Measurements from ENCODE around the gene DCDC1. TPM values are rescaled to one million over a fixed set of nuclear protein-coding genes. Genes with fewer than 3 reads are reported as not detected.

DCDC1 gene, protein sequence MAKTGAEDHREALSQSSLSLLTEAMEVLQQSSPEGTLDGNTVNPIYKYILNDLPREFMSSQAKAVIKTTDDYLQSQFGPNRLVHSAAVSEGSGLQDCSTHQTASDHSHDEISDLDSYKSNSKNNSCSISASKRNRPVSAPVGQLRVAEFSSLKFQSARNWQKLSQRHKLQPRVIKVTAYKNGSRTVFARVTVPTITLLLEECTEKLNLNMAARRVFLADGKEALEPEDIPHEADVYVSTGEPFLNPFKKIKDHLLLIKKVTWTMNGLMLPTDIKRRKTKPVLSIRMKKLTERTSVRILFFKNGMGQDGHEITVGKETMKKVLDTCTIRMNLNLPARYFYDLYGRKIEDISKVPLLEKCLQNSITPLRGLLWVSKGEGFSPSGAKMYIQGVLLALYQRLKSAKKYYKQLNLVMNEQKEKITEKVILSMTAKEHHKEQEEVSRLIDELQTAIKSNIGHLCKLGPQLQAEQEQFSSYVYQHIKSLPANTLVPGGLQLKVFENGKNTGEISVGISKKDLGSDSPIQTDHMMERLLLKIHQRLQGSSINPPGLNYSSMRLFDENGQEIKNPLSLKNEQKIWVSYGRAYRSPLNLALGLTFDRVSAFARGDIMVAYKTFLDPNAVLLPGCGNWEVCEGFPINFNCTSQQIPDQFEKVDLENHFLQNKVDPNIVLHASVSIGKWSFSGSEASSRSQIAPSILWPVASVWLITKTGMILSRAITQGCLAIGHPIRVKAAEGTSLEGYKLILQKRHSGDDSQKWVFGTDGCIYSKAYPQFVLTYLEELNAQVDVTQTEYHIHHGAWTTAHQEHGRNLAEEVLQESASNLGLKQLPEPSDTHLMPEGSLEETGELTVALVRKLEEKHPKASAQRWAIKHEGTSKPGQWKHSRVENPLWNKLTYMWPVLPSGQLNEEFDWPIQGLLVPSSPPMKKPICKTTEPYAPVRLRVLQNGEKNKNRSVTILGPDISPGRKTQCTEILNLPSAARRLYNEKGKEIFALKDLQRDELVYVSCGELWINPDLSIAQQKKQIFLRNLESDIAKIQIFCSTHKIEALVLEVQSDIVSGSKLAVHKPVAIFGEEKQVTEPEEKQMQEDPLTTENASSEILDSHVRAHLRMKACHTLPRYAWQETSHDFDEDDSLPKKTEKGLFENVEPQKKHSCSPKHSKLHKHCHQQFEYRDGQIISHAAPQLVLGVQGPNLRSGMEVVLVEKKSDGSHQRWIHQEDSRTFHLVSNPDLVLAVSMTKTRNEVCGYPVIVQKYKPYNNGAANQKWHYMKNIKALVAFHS (N-terminal part only)
- under 1 TPM in 2 of 10 donors, not detected in 8; 0.09 to 0.18 TPM for total RNA-seq
- under 1 TPM in 1 of 2 donors, not detected in 1; 0.01 TPM for polyA plus RNA-seq
- long read RNA-seq, donor 1: 0 reads
- long read RNA-seq, donor 2: 0 reads
- long read RNA-seq, donor 3: 0 reads

GRCh38 chr11:31369348-31370329, at the start of gene DCDC1, which contains the start of gene DNAJC24:
Gene DCDC1, minus strand, starts transcription at chr11:31369739. Its CDS starts 41,459 bp downstream, at chr11:31328280.
Gene DNAJC24, plus strand, starts transcription at chr11:31369860. Its CDS starts 889 bp downstream, at chr11:31370749.
- intact Hi-C loops (cut with DNase I): loop anchor here in 1 of 10 donors (10.0 kb wide), 1 partner anchor 125 kb away; no protein-coding TSS in a partner anchor
- TF ChIP-seq, protein P1, sequence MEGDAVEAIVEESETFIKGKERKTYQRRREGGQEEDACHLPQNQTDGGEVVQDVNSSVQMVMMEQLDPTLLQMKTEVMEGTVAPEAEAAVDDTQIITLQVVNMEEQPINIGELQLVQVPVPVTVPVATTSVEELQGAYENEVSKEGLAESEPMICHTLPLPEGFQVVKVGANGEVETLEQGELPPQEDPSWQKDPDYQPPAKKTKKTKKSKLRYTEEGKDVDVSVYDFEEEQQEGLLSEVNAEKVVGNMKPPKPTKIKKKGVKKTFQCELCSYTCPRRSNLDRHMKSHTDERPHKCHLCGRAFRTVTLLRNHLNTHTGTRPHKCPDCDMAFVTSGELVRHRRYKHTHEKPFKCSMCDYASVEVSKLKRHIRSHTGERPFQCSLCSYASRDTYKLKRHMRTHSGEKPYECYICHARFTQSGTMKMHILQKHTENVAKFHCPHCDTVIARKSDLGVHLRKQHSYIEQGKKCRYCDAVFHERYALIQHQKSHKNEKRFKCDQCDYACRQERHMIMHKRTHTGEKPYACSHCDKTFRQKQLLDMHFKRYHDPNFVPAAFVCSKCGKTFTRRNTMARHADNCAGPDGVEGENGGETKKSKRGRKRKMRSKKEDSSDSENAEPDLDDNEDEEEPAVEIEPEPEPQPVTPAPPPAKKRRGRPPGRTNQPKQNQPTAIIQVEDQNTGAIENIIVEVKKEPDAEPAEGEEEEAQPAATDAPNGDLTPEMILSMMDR (IDR thresholded peaks at IDR 0.05): no peak
- peak within 1 kb of the TSS; percentile 43 to 84 (median 72) for H3K4me3 ChIP-seq
- H3K27ac ChIP-seq: peak within 1 kb of the TSS in 9 of 10 donors; percentile 31 to 87 (median 71)
- H3K4me1 ChIP-seq: peaks cover 3 to 27% (median 19%) of the 10 kb centered on the region in 9 donors
- peak; percentile 91 for DNase-seq
- 1% methylated on average over 53 of the region's 53 CpGs for whole genome bisulfite sequencing, 2 donors
- H3K36me3 ChIP-seq: peaks cover 0 to 4% (median 0%) of the 10 kb centered on the region in 9 donors
- H3K9me3 ChIP-seq: no peaks in the 10 kb centered on the region
- peaks cover 0 to 11% (median 0%) of the 10 kb centered on the region in 7 donors for H3K27me3 ChIP-seq
- ATAC-seq: peak; percentile 99 to 100 (median 100)

DNA sequence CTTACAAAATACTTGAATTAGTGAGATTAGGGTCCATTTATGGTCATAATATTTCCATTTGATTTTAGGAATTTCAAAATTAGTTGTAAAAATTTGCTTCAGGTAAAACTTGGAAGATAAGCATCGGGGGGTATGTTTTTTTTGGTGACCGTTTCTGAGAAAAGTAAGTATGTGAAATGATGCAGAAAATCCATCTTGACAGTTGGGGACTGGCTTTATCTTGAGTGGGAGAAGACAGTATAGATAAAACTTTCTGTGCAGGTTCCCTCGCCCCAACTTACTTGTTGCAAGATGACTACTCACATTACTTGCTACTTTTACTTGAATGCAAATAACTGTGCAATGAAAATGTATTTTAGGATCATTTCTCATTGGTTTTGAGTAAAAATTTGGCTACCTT, 49.6 kb upstream of the DCDC1 start:
- WGBS, 2 donors: 71 to 80% methylated on average over 3 of the region's 3 CpGs
- Histone ChIP-seq H3K4me1 (no peaks in the 10 kb centered on the region), H3K4me3 (no peak overlapping the region), H3K36me3 (peaks cover 0 to 6% (median 0%) of the 10 kb centered on the region in 9 donors), H3K27me3 (no peaks in the 10 kb centered on the region), H3K27ac (no peak overlapping the region), H3K9me3 (no peaks in the 10 kb centered on the region)
- TF ChIP-seq, protein P1 (IDR thresholded peaks at IDR 0.05): no peak
- ATAC-seq: no peak
- intact Hi-C loops (cut with DNase I): no loop called here
- DNase-seq: no peak

GRCh38 chr11:31417816-31418215, 48.3 kb upstream of the DCDC1 start:
- TF ChIP-seq, protein P1 (IDR thresholded peaks at IDR 0.05): no peak
- ATAC-seq: no peak

More at GRCh38 chr11:31417816-31418215, 48.3 kb upstream of the DCDC1 start:
- Histone ChIP-seq H3K4me1 (no peaks in the 10 kb centered on the region), H3K36me3 (peaks cover 0 to 6% (median 0%) of the 10 kb centered on the region in 9 donors), H3K27me3 (no peaks in the 10 kb centered on the region), H3K4me3 (no peak overlapping the region), H3K9me3 (no peaks in the 10 kb centered on the region), H3K27ac (no peak overlapping the region)
- no peak for DNase-seq
- intact Hi-C loops (cut with DNase I): no loop called here
- 96 to 97% methylated on average over 2 of the region's 2 CpGs for WGBS, 2 donors

Data from heart right ventricle (tissue), 16 donors.